K562 (cell line): ENCODE measurements around the gene ANKS1A. TPM values are rescaled to one million over a fixed set of nuclear protein-coding genes. Genes with fewer than 3 reads are reported as not detected.
A peak's percentile ranks its signal among the peaks of the same experiment; 100 is the strongest.

Experiments used
- CBX1 ChIP-seq: sonication (generic); IDR thresholded peaks from 2 replicates; pipeline ENCODE4 v1.6.1; 2016; ENCODE audit warnings: antibody characterized with exemption, low read depth, mild to moderate bottlenecking
- CBX2 ChIP-seq: fragments of 200-600 bp; sonication (generic); IDR thresholded peaks from one replicate; pipeline ENCODE4 v1.6.1; 2012; ENCODE audit warnings: mild to moderate bottlenecking, low read length, inconsistent platforms; ENCODE audit not compliant: insufficient read depth, poor library complexity, severe bottlenecking
- E2F6 ChIP-seq, 2 experiments: IDR thresholded peaks; 2 replicates each; pipeline ENCODE4 v1.6.1; 2011; ENCODE audit warnings: borderline replicate concordance in 1 of 2, control low read depth in 1 of 2, low read depth in 1 of 2, low read length in 1 of 2, mild to moderate bottlenecking in 1 of 2, mixed read lengths in 1 of 2, moderate library complexity in 1 of 2; ENCODE audit not compliant: insufficient read depth in 1 of 2, insufficient read length in 1 of 2, poor library complexity in 1 of 2, severe bottlenecking in 1 of 2; ENCODE audit errors: extremely low read depth in 1 of 2
- FOXJ3 ChIP-seq: sonication (generic); formaldehyde crosslinking; IDR thresholded peaks from 2 replicates; pipeline ENCODE4 v1.4.0; 2020; ENCODE audit warnings: mild to moderate bottlenecking, missing genetic modification reagents
- HDAC6 ChIP-seq: IDR thresholded peaks from 2 replicates; pipeline ENCODE4 v1.6.1; 2012; ENCODE audit warnings: low read depth, mild to moderate bottlenecking, control low read depth, inconsistent platforms, low read length, moderate library complexity
- HDGF ChIP-seq: fragments of 450-650 bp; IDR thresholded peaks from 2 replicates; pipeline ENCODE4 v1.6.1; 2016
- HMGN3 ChIP-seq: IDR thresholded peaks from 2 replicates; pipeline ENCODE4 v1.6.1; 2011; ENCODE audit warnings: borderline replicate concordance, low read depth, mild to moderate bottlenecking, mixed read lengths, low read length; ENCODE audit not compliant: insufficient read length; ENCODE audit errors: extremely low read depth
- IRF9 ChIP-seq: fragments of 450-650 bp; IDR thresholded peaks from 2 replicates; pipeline ENCODE4 v1.6.1; 2016; ENCODE audit warnings: missing biosample characterization, missing genetic modification characterization
- KAT2B ChIP-seq: IDR thresholded peaks from one replicate; pipeline ENCODE4 v1.6.1; 2012; ENCODE audit warnings: low read depth, mild to moderate bottlenecking, control low read depth, inconsistent platforms, low read length, moderate library complexity
- NR2C2 ChIP-seq, 2 experiments: fragments of 200-800 bp in 1 of 2; sonication (Bioruptor generic) in 1 of 2; sonication (generic) in 1 of 2; formaldehyde crosslinking in 1 of 2; IDR thresholded peaks; 2 replicates each; pipeline versions ENCODE4 v1.6.1 to v1.8.0; 2016 to 2022; ENCODE audit warnings: mild to moderate bottlenecking in 1 of 2, missing compliant biosample characterization in 1 of 2, missing genetic modification characterization in 1 of 2, missing genetic modification reagents in 1 of 2
- polyA plus RNA-seq, 8 experiments: library from polyadenylated mRNA; depleted of rRNA in 4 of 8; stranded (reverse) in 5 of 8; unstranded in 3 of 8; fragments of >200 nt; fragmentation: Nextera tagmentation in 2 of 8; fragmentation: Illumina TruSeq in 1 of 8; extraction: Ambion mirVana in 2 of 8; extraction: Trizol in 1 of 8; gene quantifications; 2 replicates each; pipeline versions ENCODE4 v1.2.1 to v1.2.3, GENCODE V29; 2011 to 2014; ENCODE audit warnings: inconsistent platforms in 1 of 8, missing spikeins in 1 of 8
- total RNA-seq, 7 experiments: library from RNA; depleted of rRNA in 6 of 7; stranded (reverse); fragments of >200 nt in 6 of 7; fragmentation: Illumina TruSeq in 2 of 7; extraction: Trizol in 2 of 7; gene quantifications; 2 replicates each; pipeline versions ENCODE4 v1.2.1 to v1.2.3, GENCODE V29; 2011 to 2021; ENCODE audit warnings: low replicate concordance in 1 of 7
- TF ChIP-seq, protein P1 (sequence below), 2 experiments: fragments of 450-650 bp; IDR thresholded peaks; 2 replicates each; pipeline ENCODE4 v1.6.1; 2016; ENCODE audit warnings: mild to moderate bottlenecking in 2 of 2, borderline replicate concordance in 1 of 2, low read depth in 1 of 2, moderate library complexity in 1 of 2
- TF ChIP-seq, protein P2 (sequence below): sonication (generic); formaldehyde crosslinking; IDR thresholded peaks from 2 replicates; pipeline ENCODE4 v1.8.1; 2022; ENCODE audit warnings: missing genetic modification reagents
- TF ChIP-seq, protein P3 (sequence below): fragments of 250-450 bp; sonication (Bioruptor Pico); IDR thresholded peaks from 2 replicates; pipeline ENCODE4 v1.8.0; 2021; ENCODE audit warnings: mild to moderate bottlenecking, moderate library complexity

The ANKS1A gene
- total and polyA plus RNA-seq, 9 of the 15 experiments (the other 6 are each of a cell fraction or from before 2014, with no cell fraction given): 1.1 to 13.8 (median 5.3) TPM

- TF ChIP-seq, protein P1, sequence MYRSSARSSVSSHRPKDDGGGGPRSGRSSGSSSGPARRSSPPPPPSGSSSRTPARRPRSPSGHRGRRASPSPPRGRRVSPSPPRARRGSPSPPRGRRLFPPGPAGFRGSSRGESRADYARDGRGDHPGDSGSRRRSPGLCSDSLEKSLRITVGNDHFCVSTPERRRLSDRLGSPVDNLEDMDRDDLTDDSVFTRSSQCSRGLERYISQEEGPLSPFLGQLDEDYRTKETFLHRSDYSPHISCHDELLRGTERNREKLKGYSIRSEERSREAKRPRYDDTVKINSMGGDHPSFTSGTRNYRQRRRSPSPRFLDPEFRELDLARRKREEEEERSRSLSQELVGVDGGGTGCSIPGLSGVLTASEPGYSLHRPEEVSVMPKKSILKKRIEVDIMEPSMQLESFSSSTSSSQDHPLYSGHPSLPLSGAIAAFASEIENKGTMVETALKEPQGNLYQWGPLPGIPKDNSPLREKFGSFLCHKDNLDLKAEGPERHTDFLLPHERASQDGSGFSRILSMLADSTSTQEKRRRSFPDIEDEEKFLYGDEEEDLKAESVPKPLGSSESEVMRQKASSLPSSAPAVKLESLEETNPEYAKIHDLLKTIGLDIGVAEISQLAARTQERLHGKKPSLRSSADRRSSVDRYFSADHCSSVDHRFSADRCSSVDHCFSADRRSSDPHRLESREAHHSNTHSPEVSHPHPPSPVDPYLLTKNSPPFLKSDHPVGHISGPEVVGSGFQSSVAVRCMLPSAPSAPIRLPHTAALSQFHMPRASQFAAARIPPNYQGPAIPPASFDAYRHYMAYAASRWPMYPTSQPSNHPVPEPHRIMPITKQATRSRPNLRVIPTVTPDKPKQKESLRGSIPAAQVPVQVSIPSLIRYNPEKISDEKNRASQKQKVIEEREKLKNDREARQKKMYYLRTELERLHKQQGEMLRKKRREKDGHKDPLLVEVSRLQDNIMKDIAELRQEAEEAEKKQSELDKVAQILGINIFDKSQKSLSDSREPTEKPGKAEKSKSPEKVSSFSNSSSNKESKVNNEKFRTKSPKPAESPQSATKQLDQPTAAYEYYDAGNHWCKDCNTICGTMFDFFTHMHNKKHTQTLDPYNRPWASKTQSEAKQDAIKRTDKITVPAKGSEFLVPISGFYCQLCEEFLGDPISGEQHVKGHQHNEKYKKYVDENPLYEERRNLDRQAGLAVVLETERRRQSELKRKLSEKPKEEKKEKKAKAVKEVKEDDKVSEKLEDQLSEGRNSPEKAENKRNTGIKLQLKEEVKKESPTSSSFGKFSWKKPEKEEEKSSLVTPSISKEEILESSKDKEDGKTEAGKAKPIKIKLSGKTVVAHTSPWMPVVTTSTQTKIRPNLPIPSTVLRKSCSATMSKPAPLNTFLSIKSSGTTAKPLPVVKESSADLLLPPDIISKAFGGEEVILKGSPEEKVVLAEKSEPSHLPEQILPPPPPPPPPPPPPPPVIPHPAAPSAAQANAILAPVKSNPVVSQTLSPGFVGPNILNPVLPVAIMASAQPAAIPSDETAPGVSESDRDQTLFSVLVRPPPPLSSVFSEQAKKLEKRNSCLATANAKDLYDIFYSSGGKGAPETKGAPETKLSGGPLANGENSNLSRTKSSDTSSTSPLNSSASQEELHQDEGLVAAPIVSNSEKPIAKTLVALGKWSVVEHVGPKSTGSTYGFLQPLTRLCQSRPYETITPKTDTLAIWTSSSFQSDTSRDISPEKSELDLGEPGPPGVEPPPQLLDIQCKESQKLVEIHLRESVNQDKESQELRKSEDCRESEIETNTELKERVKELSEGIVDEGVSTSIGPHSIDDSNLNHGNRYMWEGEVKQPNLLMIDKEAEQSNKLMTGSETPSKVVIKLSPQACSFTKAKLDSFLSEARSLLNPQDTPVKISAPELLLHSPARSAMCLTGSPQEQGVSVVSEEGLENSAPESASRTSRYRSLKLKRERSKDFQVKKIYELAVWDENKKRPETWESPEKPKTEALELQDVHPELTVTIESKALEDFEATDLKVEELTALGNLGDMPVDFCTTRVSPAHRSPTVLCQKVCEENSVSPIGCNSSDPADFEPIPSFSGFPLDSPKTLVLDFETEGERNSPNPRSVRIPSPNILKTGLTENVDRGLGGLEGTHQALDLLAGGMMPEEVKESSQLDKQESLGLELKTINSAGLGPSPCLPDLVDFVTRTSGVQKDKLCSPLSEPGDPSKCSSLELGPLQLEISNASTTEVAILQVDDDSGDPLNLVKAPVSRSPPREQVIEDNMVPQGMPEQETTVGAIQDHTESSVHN (IDR thresholded peaks at IDR 0.05; ENCODE audit: borderline replicate concordance in 1 of 2, low read depth in 1 of 2): peak; percentile 39 to 93; a peak in 1 of 4 replicates
- TF ChIP-seq, protein P2, sequence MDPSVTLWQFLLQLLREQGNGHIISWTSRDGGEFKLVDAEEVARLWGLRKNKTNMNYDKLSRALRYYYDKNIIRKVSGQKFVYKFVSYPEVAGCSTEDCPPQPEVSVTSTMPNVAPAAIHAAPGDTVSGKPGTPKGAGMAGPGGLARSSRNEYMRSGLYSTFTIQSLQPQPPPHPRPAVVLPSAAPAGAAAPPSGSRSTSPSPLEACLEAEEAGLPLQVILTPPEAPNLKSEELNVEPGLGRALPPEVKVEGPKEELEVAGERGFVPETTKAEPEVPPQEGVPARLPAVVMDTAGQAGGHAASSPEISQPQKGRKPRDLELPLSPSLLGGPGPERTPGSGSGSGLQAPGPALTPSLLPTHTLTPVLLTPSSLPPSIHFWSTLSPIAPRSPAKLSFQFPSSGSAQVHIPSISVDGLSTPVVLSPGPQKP (CRISPR knock-in tag): no peak
- TF ChIP-seq NR2C2 (CRISPR knock-in tag; IDR thresholded peaks at IDR 0.05) (no peak), NR2C2 (tag; IDR thresholded peaks at IDR 0.05) (no peak), HMGN3 (no peak), CBX2 (no peak), E2F6 (IDR thresholded peaks at IDR 0.05; ENCODE audit: borderline replicate concordance in 1 of 2, extremely low read depth in 1 of 2, insufficient read depth in 1 of 2, insufficient read length in 1 of 2, low read depth in 1 of 2, low read length in 1 of 2, poor library complexity in 1 of 2, severe bottlenecking in 1 of 2) (no peak), FOXJ3 (CRISPR knock-in tag) (no peak), IRF9 (tag) (no peak), HDGF (no peak), KAT2B (no peak), HDAC6 (no peak), CBX1 (no peak)
- TF ChIP-seq, protein P3, sequence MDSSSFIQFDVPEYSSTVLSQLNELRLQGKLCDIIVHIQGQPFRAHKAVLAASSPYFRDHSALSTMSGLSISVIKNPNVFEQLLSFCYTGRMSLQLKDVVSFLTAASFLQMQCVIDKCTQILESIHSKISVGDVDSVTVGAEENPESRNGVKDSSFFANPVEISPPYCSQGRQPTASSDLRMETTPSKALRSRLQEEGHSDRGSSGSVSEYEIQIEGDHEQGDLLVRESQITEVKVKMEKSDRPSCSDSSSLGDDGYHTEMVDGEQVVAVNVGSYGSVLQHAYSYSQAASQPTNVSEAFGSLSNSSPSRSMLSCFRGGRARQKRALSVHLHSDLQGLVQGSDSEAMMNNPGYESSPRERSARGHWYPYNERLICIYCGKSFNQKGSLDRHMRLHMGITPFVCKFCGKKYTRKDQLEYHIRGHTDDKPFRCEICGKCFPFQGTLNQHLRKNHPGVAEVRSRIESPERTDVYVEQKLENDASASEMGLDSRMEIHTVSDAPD (CRISPR knock-in tag): no peak
These were observed 23.9 kb upstream of the ANKS1A start (continued) for GRCh38 chr6:34865107-34865506.
